ENCODE data around the gene TTC6. TPM values are rescaled to one million over a fixed set of nuclear protein-coding genes. Genes with fewer than 3 reads are reported as not detected.

Gene TTC6
- polyA plus RNA-seq, 1 donor (not counting 4 experiments of a cell fraction or from before 2014, with no cell fraction given): not detected

- Histone ChIP-seq H3K27me3 (ENCODE audit: control insufficient read depth, extremely low read depth, insufficient read depth, low read length) (no peaks in the 10 kb centered on the region), H3K9ac (ENCODE audit: control insufficient read depth, extremely low read depth, insufficient read depth, low read length) (no peak overlapping the region), H3K4me1 (ENCODE audit: control insufficient read depth, extremely low read depth, insufficient read depth, low read length) (no peaks in the 10 kb centered on the region), H3K36me3 (ENCODE audit: control insufficient read depth in 2 of 2, extremely low read depth in 1 of 2, insufficient read depth in 2 of 2, low read length in 2 of 2) (no peaks in the 10 kb centered on the region), H3K9me1 (ENCODE audit: control insufficient read depth, extremely low read depth, insufficient read depth, low read length) (no peaks in the 10 kb centered on the region), H3K4me2 (ENCODE audit: control insufficient read depth, extremely low read depth, insufficient read depth, low read depth, low read length) (no peak overlapping the region), H3K4me3 (ENCODE audit: control insufficient read depth in 2 of 3, extremely low read depth in 1 of 3, insufficient read depth in 2 of 3, low read depth in 1 of 3, low read length in 3 of 3) (no peak overlapping the region), H3K9me3 (ENCODE audit: control insufficient read depth, low read depth, low read length) (no peaks in the 10 kb centered on the region), H4K20me1 (ENCODE audit: control insufficient read depth, extremely low read depth, insufficient read depth, low read length) (no peaks in the 10 kb centered on the region), H3K79me2 (ENCODE audit: control insufficient read depth, insufficient read depth, low read length) (no peaks in the 10 kb centered on the region), H2AFZ (ENCODE audit: control insufficient read depth, low read length) (no peak overlapping the region), H3K27ac (ENCODE audit: control insufficient read depth, insufficient read depth, low read length) (no peak overlapping the region)
- TF ChIP-seq EZH2 (IDR thresholded peaks at IDR 0.05; ENCODE audit: low read length) (no peak), CTCF (optimal IDR thresholded peaks at IDR 0.05 in 1 of 3, IDR thresholded peaks at IDR 0.05 in 1 of 3, conservative IDR thresholded peaks at IDR 0.05 in 1 of 3; ENCODE audit: extremely low read depth in 1 of 3, insufficient read depth in 2 of 3, low read length in 3 of 3) (no peak)
- DNase-seq (ENCODE audit: low read depth, low spot score) (no peak), FAIRE-seq (no peak)
- dilution Hi-C loops (cut with MboI; ENCODE audit: extremely low pct_ligation_motif_present, low sequenced_read_pairs): no loop called here
Observed at GRCh38 chr14:37566811-37567371, 28.5 kb upstream of the TTC6 start.

DNA sequence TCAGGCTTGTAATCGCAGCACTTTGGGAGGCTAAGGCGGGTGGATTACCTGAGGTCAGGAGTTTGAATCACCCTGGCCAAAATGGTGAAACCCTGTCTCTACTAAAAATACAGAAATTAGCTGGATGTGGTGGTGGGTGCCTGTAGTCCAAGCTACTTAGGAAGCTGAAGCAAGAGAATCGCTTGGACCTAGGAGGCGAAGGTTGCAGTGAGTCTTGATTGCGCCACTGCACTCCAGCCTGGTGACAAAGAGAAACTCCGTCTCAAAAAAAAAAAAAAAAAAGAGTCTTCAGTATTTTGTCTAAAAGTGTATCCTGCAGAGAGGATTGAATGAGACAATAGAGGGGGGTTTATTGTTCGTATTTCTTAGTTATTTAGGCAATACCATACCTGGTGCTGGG is 25.7 kb upstream of the TTC6 start:
- no peak for TF ChIP-seq EZH2 (IDR thresholded peaks at IDR 0.05; ENCODE audit: low read length)
- TF ChIP-seq CTCF (optimal IDR thresholded peaks at IDR 0.05 in 1 of 3, IDR thresholded peaks at IDR 0.05 in 1 of 3, conservative IDR thresholded peaks at IDR 0.05 in 1 of 3; ENCODE audit: extremely low read depth in 1 of 3, insufficient read depth in 2 of 3, low read length in 3 of 3): no peak
- no peaks in the 10 kb centered on the region for H3K27me3 ChIP-seq (ENCODE audit: control insufficient read depth, extremely low read depth, insufficient read depth, low read length)
- no peak overlapping the region for H3K27ac ChIP-seq (ENCODE audit: control insufficient read depth, insufficient read depth, low read length)
- no peaks in the 10 kb centered on the region for H4K20me1 ChIP-seq (ENCODE audit: control insufficient read depth, extremely low read depth, insufficient read depth, low read length)
- no peaks in the 10 kb centered on the region for H3K36me3 ChIP-seq (ENCODE audit: control insufficient read depth in 2 of 2, extremely low read depth in 1 of 2, insufficient read depth in 2 of 2, low read length in 2 of 2)
- H3K79me2 ChIP-seq (ENCODE audit: control insufficient read depth, insufficient read depth, low read length): no peaks in the 10 kb centered on the region
- no peak overlapping the region for H3K9ac ChIP-seq (ENCODE audit: control insufficient read depth, extremely low read depth, insufficient read depth, low read length)
- dilution Hi-C loops (cut with MboI; ENCODE audit: extremely low pct_ligation_motif_present, low sequenced_read_pairs): no loop called here
- H3K4me2 ChIP-seq (ENCODE audit: control insufficient read depth, extremely low read depth, insufficient read depth, low read depth, low read length): no peak overlapping the region
- no peaks in the 10 kb centered on the region for H3K9me3 ChIP-seq (ENCODE audit: control insufficient read depth, low read depth, low read length)
- no peak overlapping the region for H3K4me3 ChIP-seq (ENCODE audit: control insufficient read depth in 2 of 3, extremely low read depth in 1 of 3, insufficient read depth in 2 of 3, low read depth in 1 of 3, low read length in 3 of 3)
- DNase-seq (ENCODE audit: low read depth, low spot score) (no peak), FAIRE-seq (no peak)
- no peaks in the 10 kb centered on the region for H3K9me1 ChIP-seq (ENCODE audit: control insufficient read depth, extremely low read depth, insufficient read depth, low read length)
- no peak overlapping the region for H2AFZ ChIP-seq (ENCODE audit: control insufficient read depth, low read length)
- no peaks in the 10 kb centered on the region for H3K4me1 ChIP-seq (ENCODE audit: control insufficient read depth, extremely low read depth, insufficient read depth, low read length)

All from keratinocyte (primary cell).